Renal cortex interstitium (tissue), 11 donors: ENCODE measurements around the gene FMO2. TPM values are rescaled to one million over a fixed set of nuclear protein-coding genes. Genes with fewer than 3 reads are reported as not detected.

Source experiments
- DNase-seq, 11 donors: peaks; one replicate each; pipeline ENCODE4 v3.0.0-alpha.2; 2013; ENCODE audit warnings: low read depth in 9 of 11, low spot score in 4 of 11; ENCODE audit errors: extremely low read depth in 1 of 11
- polyA plus RNA-seq, 3 donors: library from polyadenylated mRNA; unstranded; fragments of 120-200 nt; gene quantifications; one replicate each; pipeline ENCODE4 v1.2.1, GENCODE V29; 2013; ENCODE audit not compliant: insufficient read length in 3 of 3

Gene FMO2
- polyA plus RNA-seq, 3 donors, result 0.46 to 2.8 (median 1.4) TPM

- DNase-seq, result no peak
Measured at GRCh38 chr1:171248841-171249240, 63.7 kb downstream of the FMO2 start.

GRCh38 chr1:171250263-171250662 is 65.2 kb downstream of the FMO2 start:
- no peak for DNase-seq

- peak in 3 of 11 donors; percentile 10 to 34 (median 13) for DNase-seq
Measured at GRCh38 chr1:171251042-171251951, 66.2 kb downstream of the FMO2 start.

GRCh38 chr1:171251952-171252300 is 66.8 kb downstream of the FMO2 start:
- DNase-seq, result no peak

GRCh38 chr1:171252482-171252881 is 67.4 kb downstream of the FMO2 start:
- no peak for DNase-seq

GRCh38 chr1:171254859-171255258 is 69.8 kb downstream of the FMO2 start:
- no peak for DNase-seq

- no peak for DNase-seq
Measured at GRCh38 chr1:171256940-171257606, 72.0 kb downstream of the FMO2 start.

- DNase-seq, result no peak
Measured at GRCh38 chr1:171257607-171258076, 72.5 kb downstream of the FMO2 start.

GRCh38 chr1:171258429-171258828 is 73.3 kb downstream of the FMO2 start:
- DNase-seq, result no peak

- DNase-seq, result no peak
Measured at GRCh38 chr1:171258943-171259342, 73.8 kb downstream of the FMO2 start.

Other genes with a start within 250 kb of the FMO2 start
- not detected for gene MROH9, start 249.8 kb upstream of the FMO2 start, polyA plus RNA-seq
- under 1 TPM; 0.12 to 0.17 (median 0.12) TPM for gene FMO3, start 94.4 kb upstream of the FMO2 start, polyA plus RNA-seq
- gene FMO1, start 63.2 kb downstream of the FMO2 start, polyA plus RNA-seq, result 100 to 1,000 TPM; 182 to 233 (median 219) TPM
- 10 to 100 TPM; 15.4 to 25.4 (median 20.6) TPM for gene FMO4, start 128.9 kb downstream of the FMO2 start, polyA plus RNA-seq